BJ (cell line): ENCODE results near the gene CDKAL1. TPM values are rescaled to one million over a fixed set of nuclear protein-coding genes. Genes with fewer than 3 reads are reported as not detected.

Source experiments
- CTCF ChIA-PET: fragments of 350-600 bp; formaldehyde crosslinking; extraction: SDS; loops from one replicate; lab custom pipeline; 2021; ENCODE audit warnings: antibody characterized with exemption, inconsistent platforms; lab: Yijun Ruan, JAX
- POLR2A ChIA-PET: fragments of 300-600 bp; sonication (Branson Sonifier 250); formaldehyde crosslinking; extraction: SDS; loops from one replicate; lab custom pipeline; 2021; ENCODE audit warnings: antibody characterized with exemption; lab: Charles Lee
- DNase-seq: peaks from one replicate; pipeline ENCODE4 v3.0.0-alpha.2; 2011; ENCODE audit warnings: low read depth
- H3K27me3 ChIP-seq: 2 replicates; pipeline ENCODE4 v1.6.0; 2011; ENCODE audit warnings: low read length; ENCODE audit not compliant: control insufficient read depth, insufficient read depth
- H3K36me3 ChIP-seq: 2 replicates; pipeline ENCODE4 v1.5.1; 2011; ENCODE audit warnings: low read length; ENCODE audit not compliant: control insufficient read depth, insufficient read depth
- H3K4me3 ChIP-seq: 2 replicates; pipeline ENCODE4 v1.5.1; 2011; ENCODE audit warnings: low read depth, mild to moderate bottlenecking, control low read depth, low read length
- polyA plus RNA-seq: library from polyadenylated mRNA; depleted of rRNA; stranded (reverse); fragments of >200 nt; gene quantifications from 2 replicates; pipeline ENCODE4 v1.2.3, GENCODE V29; 2011
- TF ChIP-seq, protein P1 (sequence below): IDR thresholded peaks from 2 replicates; pipeline ENCODE4 v1.5.1; 2011; ENCODE audit warnings: low read depth, mild to moderate bottlenecking, control low read depth, inconsistent platforms, low read length, moderate library complexity; ENCODE audit not compliant: insufficient read depth

The CDKAL1 gene
- polyA plus RNA-seq, 1 experiment = 3.8 TPM

DNA sequence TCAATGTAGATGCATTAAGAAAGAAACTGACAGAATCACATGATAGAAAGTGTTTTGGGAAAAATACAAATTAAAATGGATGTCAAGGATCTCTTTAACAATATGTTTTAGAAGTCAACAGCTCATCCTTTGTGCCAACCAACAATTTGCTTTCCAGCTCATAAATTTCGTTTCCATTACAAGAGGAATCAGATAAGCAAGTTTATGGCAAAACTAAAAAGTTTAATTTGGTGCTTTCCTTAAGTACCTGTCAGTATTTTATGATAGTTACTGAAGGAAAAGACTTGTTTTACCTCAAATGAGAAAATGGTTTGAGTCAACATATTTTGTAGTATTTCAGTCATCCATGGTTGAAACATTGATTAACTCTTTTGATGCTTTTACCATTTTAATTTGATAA lies 130.0 kb downstream of the CDKAL1 start:
- H3K27me3 ChIP-seq = no peaks in the 10 kb centered on the region
- no peak for DNase-seq
- no peaks in the 10 kb centered on the region for H3K36me3 ChIP-seq
- no peak overlapping the region for H3K4me3 ChIP-seq
- ChIA-PET POLR2A (no interaction called here), CTCF (no interaction called here)
- TF ChIP-seq, protein P1, sequence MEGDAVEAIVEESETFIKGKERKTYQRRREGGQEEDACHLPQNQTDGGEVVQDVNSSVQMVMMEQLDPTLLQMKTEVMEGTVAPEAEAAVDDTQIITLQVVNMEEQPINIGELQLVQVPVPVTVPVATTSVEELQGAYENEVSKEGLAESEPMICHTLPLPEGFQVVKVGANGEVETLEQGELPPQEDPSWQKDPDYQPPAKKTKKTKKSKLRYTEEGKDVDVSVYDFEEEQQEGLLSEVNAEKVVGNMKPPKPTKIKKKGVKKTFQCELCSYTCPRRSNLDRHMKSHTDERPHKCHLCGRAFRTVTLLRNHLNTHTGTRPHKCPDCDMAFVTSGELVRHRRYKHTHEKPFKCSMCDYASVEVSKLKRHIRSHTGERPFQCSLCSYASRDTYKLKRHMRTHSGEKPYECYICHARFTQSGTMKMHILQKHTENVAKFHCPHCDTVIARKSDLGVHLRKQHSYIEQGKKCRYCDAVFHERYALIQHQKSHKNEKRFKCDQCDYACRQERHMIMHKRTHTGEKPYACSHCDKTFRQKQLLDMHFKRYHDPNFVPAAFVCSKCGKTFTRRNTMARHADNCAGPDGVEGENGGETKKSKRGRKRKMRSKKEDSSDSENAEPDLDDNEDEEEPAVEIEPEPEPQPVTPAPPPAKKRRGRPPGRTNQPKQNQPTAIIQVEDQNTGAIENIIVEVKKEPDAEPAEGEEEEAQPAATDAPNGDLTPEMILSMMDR = no peak

DNA sequence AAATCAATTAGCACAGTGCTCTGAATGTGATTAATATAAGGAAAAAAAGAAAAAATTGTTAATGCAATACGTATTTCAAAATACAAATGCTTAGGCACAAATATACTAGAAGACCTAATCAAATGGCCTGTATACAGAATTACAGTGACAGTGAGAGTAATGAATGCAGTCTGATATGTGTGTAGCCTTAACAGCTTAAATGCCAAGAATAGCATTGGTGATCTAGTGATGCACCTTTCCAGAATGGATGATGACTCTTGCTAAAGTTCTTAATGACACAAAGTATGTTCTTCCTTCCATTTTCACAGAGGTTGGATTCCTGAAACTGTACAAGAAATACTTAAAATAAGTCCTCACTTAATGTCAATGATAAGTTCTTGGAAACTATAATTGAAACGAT lies 131.0 kb downstream of the CDKAL1 start:
- Histone ChIP-seq H3K27me3 (no peaks in the 10 kb centered on the region), H3K4me3 (no peak overlapping the region), H3K36me3 (no peaks in the 10 kb centered on the region)
- TF ChIP-seq, protein P1 = no peak
- CTCF ChIA-PET = interaction anchor here (0.7 to 0.9 kb wide), 2 partner anchors 11 to 13 kb away, joined by 3 read pairs; no protein-coding TSS in a partner anchor
- POLR2A ChIA-PET = no interaction called here
- DNase-seq = no peak

DNA sequence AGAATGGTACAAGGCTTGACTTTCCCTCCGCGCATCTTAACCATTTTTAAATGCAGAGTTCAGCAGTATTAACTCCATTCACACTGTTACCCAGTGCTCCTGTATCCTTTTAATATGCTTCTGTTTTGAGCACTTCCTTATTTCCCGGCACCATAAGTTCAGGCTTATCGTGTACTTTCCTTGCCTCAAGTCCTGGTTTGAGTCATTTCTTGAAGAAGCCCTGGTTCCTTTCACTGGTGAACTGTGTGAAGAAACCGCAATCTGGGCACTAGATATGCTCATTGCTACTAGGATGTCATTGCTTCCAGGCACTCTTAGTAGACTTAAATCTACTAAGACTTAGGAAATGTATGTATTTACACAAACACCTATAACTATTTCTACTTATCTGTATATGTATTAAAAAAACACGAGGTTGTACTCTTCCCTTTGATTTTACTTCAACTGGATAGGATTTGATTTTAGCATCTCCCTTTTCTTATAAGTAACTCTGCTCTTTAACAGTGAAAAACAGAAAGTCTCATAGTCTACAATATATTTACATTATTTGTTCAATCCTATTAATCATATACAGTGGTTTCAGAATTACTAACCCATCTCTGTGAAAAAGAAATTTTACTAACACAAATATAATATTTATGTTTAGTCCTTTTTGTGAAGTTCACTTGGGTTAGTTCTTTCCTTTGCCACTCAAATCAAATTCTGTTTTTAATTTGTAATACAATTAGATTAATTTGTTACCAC lies 135.5 kb downstream of the CDKAL1 start:
- TF ChIP-seq, protein P1 = no peak
- Histone ChIP-seq H3K4me3 (no peak overlapping the region), H3K27me3 (no peaks in the 10 kb centered on the region), H3K36me3 (no peaks in the 10 kb centered on the region)
- ChIA-PET CTCF (interaction anchor here (0.6 kb wide), 1 partner anchor 1397 kb away, joined by 3 read pairs; no protein-coding TSS in a partner anchor), POLR2A (interaction anchor here (0.6 kb wide), 1 partner anchor 1350 kb away, joined by 4 read pairs; no protein-coding TSS in a partner anchor)
- DNase-seq = no peak

DNA sequence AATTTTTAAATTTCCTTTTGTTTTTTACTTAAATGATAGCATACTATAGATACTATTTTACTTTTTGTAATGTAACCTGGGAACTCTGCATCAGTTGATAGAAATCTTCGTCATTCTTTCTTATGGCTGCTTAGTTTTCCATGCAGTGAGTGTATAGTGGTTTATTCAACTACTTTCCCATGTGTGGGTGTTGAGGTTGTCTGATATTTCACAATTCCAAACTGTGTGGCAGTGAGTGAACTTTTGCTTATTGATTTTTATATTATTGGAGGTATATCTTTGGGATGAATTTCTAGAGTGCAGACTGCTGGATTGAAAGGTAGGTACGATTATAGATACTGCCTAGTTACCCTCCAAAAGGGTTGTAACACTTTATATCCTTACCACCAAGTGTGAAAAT lies 136.5 kb downstream of the CDKAL1 start:
- CTCF ChIA-PET = no interaction called here
- no peak overlapping the region for H3K4me3 ChIP-seq
- TF ChIP-seq, protein P1 = no peak
- H3K27me3 ChIP-seq = no peaks in the 10 kb centered on the region
- DNase-seq = no peak
- no peaks in the 10 kb centered on the region for H3K36me3 ChIP-seq
- POLR2A ChIA-PET = no interaction called here

DNA sequence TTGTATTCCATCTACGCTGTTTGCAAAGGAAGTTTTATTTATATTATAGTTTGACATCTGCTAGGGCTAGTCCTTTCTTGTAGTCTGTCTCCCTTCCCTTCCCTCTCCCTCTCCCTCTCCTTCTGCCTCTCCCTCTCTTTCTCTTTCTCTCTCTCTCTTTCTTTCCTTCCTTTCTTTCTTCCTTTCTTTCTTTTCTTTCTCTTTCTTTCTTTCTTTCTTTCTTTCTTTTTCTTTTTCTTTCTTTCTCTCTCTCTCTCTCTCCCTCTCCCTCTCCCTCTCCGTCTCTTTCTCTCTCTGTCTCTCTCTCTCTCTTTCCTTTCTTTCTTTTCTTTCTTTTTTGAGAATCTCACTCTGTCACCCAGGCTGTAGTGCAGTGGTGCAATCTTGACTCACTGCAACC lies 137.8 kb downstream of the CDKAL1 start:
- no peak for DNase-seq
- Histone ChIP-seq H3K4me3 (no peak overlapping the region), H3K36me3 (no peaks in the 10 kb centered on the region), H3K27me3 (no peaks in the 10 kb centered on the region)
- TF ChIP-seq, protein P1 = no peak
- ChIA-PET CTCF (no interaction called here), POLR2A (no interaction called here)
